A673 (cell line): ENCODE results near the gene ZNF2.

ENCODE experiments used
- EZH2 ChIP-seq: fragments of 200-600 bp; sonication (generic); IDR thresholded peaks from 2 replicates; pipeline ENCODE4 v1.6.1; 2017; ENCODE audit warnings: borderline replicate concordance, low read depth, mild to moderate bottlenecking, mixed read lengths, antibody characterized with exemption, low read length; ENCODE audit not compliant: poor library complexity, severe bottlenecking
- TF ChIP-seq, protein P1 (sequence below): fragments of 300-800, 200-600 bp; sonication (generic); conservative IDR thresholded peaks from 2 replicates; pipeline ENCODE4 v1.5.1; 2017; ENCODE audit warnings: low read depth, mild to moderate bottlenecking, antibody characterized with exemption, low read length, moderate library complexity, mixed read lengths

DNA sequence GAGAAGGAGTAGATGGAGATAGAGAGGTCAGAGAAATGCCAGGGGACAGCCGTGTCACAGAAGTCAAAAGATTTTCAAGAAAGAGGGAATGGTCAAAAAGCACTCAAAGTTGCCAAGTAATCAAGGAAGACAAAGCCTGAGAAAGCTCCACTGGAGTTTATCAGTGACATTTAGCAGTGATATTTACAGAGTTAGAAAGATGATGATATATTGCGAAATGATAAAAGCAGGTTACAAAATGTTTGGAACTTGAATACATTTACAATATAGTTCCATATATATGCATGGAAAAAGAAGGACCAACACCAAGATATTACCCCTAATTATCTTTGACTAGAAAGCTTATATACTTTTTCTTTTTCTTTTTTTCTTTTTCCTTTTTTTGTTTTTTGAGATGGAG lies 20.4 kb downstream of the ZNF2 start:
- TF ChIP-seq, protein P1, sequence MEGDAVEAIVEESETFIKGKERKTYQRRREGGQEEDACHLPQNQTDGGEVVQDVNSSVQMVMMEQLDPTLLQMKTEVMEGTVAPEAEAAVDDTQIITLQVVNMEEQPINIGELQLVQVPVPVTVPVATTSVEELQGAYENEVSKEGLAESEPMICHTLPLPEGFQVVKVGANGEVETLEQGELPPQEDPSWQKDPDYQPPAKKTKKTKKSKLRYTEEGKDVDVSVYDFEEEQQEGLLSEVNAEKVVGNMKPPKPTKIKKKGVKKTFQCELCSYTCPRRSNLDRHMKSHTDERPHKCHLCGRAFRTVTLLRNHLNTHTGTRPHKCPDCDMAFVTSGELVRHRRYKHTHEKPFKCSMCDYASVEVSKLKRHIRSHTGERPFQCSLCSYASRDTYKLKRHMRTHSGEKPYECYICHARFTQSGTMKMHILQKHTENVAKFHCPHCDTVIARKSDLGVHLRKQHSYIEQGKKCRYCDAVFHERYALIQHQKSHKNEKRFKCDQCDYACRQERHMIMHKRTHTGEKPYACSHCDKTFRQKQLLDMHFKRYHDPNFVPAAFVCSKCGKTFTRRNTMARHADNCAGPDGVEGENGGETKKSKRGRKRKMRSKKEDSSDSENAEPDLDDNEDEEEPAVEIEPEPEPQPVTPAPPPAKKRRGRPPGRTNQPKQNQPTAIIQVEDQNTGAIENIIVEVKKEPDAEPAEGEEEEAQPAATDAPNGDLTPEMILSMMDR = no peak
- TF ChIP-seq EZH2 = no peak
